ENCODE data around the gene TMTC1.
"Not testable (repeated sequence)": the region's sequence is repeated elsewhere in the genome, so short reads cannot be mapped to it uniquely, and the experiment has no call there.

The TMTC1 gene

GRCh38 chr12:29563071-29563470 is 220.7 kb downstream of the TMTC1 start:
- no peak for DNase-seq
- intact Hi-C loops (cut with DNase I) = no loop called here

- intact Hi-C loops (cut with DNase I) = no loop called here
These were observed 221.5 kb downstream of the TMTC1 start for GRCh38 chr12:29562110-29562804.

DNA sequence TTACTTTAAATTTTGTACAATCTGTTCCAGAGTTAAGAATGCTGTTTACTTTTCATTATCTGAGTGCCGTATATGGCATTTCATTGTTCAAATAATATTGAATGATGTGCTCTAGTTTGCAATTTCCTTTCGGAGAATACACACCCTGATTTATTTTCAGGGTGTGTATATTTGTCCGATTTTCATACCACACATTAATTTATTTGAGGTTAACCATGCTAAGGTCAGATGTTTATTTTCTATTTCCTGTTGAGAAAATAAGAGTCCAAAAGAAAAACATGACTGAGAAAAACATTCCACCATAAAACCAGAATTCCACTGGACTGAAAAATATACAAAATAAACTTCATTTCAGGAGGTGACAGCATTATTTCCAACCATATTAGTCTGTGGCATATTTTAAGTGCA is 222.1 kb downstream of the TMTC1 start:
- DNase-seq = no peak
- intact Hi-C loops (cut with DNase I) = no loop called here

More at GRCh38 chr12:29562110-29562804, 221.5 kb downstream of the TMTC1 start:
- DNase-seq = no peak

- DNase-seq = no peak
- intact Hi-C loops (cut with DNase I) = no loop called here
These were observed 224.5 kb downstream of the TMTC1 start for GRCh38 chr12:29559198-29559597.

GRCh38 chr12:29556363-29556762 is 227.4 kb downstream of the TMTC1 start:
- DNase-seq = no peak
- intact Hi-C loops (cut with DNase I) = no loop called here

- DNase-seq; intact Hi-C loops (cut with DNase I): not testable (repeated sequence)
These were observed 228.3 kb downstream of the TMTC1 start for GRCh38 chr12:29555451-29555850.

- no peak for DNase-seq
- intact Hi-C loops (cut with DNase I) = no loop called here
These were observed 230.6 kb downstream of the TMTC1 start for GRCh38 chr12:29552994-29553748.

DNA sequence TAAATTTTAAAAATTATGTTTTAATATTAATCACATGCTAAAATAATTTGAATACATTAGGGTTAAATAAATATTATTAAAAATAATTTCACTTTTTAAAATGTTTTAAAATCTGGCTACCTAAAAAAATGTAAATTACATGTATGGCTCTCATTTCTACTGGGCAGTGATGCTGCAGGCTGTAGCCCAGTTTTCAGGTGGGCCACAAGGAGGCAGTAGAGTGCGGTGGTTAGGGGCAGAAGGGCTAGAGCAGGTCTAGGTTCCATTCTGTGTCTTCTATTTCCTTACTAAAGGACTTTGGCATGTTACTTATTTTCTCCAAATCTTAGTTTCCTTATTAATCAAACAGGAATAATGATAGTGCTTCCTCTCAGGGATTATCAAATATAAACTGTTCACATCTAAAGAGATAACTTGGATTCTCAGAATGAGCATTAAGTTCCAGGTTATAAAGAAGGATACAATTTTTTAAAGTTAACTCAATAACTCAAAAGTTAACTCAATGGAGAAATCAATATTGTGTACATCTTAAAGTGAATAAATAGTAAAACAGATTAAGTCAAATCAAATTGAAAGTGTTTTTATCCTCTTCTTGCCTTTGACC is 231.3 kb downstream of the TMTC1 start:
- DNase-seq = peak in 41 of 42 donors; percentile 14 to 85 (median 68)
- intact Hi-C loops (cut with DNase I) = no loop called here

DNA sequence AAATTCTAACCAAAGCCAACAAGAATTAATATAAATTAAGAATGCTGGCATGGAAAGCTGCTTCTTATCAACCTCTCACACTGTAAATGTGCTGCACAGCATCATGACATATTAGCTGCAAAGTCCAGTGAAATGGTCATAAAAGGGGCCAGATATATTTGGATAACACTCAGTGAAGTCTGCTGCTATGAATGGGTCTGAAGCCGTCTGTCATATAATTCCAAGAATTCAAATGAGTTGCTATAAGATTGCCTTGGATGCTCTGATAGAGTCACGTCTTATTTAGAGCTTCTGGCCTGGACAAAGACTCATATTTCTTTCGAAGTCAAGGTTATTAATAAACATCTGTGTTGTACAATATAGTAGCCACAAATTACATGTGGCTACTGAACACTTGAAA is 231.9 kb downstream of the TMTC1 start:
- intact Hi-C loops (cut with DNase I) = no loop called here
- no peak for DNase-seq

DNA sequence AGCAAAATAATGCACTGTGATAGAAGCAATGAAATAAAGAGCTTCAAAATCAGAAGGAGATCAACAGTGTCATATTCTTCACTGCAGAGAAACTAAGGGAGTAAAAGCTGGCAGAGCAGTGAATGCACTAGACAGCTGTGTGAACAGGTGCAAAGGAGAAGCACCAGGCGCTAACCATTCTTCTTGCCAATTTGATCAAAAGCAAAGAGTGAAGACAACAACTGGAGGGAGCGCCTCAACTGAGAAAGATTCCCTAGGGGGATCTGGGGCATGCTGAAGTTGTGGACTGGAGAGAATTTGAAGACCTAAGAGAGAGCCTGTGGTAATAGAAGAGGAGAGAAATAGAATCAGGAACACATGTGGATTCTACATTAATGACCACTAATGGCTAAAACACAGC is 235.9 kb downstream of the TMTC1 start:
- intact Hi-C loops (cut with DNase I) = no loop called here
- no peak for DNase-seq

DNA sequence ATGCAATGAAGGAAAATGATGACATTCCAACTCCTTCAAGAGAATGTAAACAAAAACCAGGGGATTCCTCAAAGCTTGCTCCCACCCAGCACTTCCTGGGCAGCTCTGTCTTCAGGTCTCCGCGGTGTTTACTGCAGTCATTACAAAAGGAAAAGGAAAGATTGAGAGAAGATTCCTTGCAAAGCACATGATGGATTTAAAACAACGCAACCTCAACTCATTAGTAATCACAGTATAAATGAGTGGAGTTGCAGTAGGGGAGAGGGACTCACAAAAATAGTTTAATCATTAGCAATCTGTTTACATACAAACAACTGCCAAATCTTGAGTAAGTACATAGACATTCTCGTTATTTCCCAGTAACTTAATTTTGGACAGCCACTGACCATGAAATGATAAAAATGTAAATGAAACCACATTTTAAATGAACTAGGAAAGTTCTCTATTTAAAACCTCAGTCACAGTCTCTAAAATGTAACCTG is 236.6 kb downstream of the TMTC1 start:
- intact Hi-C loops (cut with DNase I) = no loop called here
- DNase-seq = no peak

GRCh38 chr12:29546000-29546399 is 237.7 kb downstream of the TMTC1 start:
- peak in 1 of 42 donors; percentile 35 for DNase-seq
- intact Hi-C loops (cut with DNase I) = no loop called here

- intact Hi-C loops (cut with DNase I) = no loop called here
- DNase-seq = no peak
These were observed 238.7 kb downstream of the TMTC1 start for GRCh38 chr12:29545102-29545467.

DNA sequence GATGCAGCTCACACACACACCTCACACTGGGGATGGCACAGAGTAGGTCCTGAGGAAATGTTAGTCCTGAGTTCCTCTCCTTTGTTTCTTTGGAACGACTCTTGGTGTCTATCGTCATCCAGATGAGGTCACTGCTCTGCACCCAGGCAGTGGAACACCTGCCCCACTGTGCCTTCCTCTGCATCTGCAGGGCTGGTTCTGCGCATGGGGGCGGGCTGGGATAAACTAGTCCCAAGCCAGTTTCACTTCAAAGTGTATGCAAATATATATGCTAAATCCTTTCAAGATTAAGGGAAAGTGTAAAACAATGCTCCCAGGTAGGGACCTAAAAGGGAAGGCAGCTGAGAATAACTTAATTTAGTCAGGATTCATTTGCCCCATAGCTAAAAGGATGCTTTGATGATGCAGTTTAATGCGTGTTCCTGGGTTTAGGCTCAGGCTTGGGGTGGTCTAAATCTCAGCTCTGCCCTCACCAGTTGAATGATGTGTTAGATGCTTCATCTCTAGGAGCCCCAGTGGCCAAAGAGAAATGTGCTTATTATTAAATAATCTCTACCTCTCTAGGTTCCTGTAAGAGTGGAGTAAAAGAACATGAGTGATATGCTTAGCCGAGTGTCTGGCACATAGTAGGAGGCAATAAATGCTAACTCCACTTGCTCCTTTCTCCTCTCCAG is 239.2 kb downstream of the TMTC1 start:
- DNase-seq = no peak
- intact Hi-C loops (cut with DNase I) = no loop called here

DNA sequence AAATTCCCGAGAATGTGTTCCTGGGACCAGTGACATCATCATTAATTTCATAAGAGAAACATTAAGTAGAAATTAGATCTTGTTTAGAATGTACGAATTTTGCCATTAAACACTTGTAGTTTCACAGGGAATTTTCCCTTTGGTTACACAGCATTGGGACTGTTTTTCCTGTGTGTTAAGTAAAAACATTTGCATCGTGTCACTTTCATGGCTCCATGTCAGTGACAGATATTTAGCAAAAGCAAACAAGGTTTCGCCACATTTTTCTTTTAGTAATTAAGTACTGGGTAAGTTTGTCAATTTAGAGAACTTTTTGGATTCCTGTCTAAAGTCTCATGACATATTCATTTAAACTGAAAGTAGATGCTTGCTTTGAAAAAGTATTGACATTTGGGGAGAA is 240.7 kb downstream of the TMTC1 start:
- intact Hi-C loops (cut with DNase I) = no loop called here
- no peak for DNase-seq

DNA sequence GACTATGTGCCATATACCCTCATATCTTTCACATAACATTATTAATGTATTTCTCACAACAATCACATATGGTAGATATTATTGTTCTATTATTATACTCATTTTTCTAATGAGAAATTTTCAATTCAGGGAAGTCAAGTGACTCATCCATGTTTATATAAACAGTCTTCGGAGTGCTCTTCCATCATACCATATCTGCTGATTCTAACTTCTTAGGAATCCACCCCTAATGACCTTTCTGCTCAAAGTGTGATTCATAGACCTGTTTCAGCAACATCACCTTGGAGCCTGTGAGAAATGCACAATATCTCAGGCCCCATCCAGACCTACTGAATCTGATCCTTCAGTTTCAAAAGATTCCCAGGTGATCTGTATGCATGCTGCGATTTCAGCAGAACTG is 246.4 kb downstream of the TMTC1 start:
- DNase-seq = no peak
- intact Hi-C loops (cut with DNase I) = no loop called here

- intact Hi-C loops (cut with DNase I) = no loop called here
- DNase-seq = peak in 9 of 42 donors; percentile 3 to 52 (median 16)
These were observed 248.8 kb downstream of the TMTC1 start for GRCh38 chr12:29534935-29535334.

DNA sequence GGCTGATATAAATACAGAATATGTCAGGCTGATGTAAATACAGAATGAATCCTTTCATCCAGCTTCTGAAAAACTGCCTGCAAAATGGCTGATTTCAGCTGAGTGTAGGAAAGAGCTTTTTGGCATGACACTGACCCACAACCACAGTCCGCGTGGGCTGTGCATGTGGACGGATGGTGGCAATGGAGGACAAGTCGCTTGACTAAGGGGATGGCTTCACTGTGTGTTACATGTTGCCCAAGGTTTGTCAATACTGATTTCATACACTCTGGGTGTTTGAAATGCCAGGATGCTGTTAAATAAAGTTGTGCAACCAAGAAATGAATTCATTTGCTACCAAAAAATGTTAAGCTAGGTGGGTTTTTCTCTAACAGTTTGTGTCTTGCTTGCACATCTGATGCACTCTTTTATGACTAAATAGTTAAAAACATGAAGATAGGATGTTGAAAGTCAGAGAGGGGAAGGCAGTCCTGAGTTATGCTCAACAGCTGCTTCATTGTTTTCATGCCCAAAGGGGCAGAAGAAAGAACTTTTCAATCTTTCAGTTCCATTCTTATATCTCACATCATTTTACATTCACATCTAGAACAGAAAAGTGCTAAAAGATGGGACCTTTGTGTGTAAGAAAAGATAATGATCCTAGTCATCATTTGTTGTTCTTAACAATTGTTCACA is 249.8 kb downstream of the TMTC1 start:
- intact Hi-C loops (cut with DNase I) = no loop called here
- DNase-seq = no peak

- intact Hi-C loops (cut with DNase I) = no loop called here
- DNase-seq = no peak
These were observed 252.3 kb downstream of the TMTC1 start for GRCh38 chr12:29531471-29531870.

All from head of caudate nucleus (tissue), 42 donors.